ENCODE data around the gene ASS1.
A peak's percentile ranks its signal among the peaks of the same experiment; 100 is the strongest.

Gene ASS1

GRCh38 chr9:130450344-130451003, 5.7 kb downstream of the ASS1 start:
- TF ChIP-seq CTCF (conservative IDR thresholded peaks at IDR 0.05; ENCODE audit: low read depth, low read length) = no peak
- no peak for DNase-seq (ENCODE audit: low read depth)
- H3K4me3 ChIP-seq (ENCODE audit: low read depth, low read length) = no peak overlapping the region

GRCh38 chr9:130451004-130451390, 6.2 kb downstream of the ASS1 start:
- no peak for DNase-seq (ENCODE audit: low read depth)
- no peak for TF ChIP-seq CTCF (conservative IDR thresholded peaks at IDR 0.05; ENCODE audit: low read depth, low read length)
- no peak overlapping the region for H3K4me3 ChIP-seq (ENCODE audit: low read depth, low read length)

- peak; percentile 70 for TF ChIP-seq CTCF (conservative IDR thresholded peaks at IDR 0.05; ENCODE audit: low read depth, low read length)
- H3K4me3 ChIP-seq (ENCODE audit: low read depth, low read length) = no peak overlapping the region
- peak; percentile 99 for DNase-seq (ENCODE audit: low read depth)
Measured at GRCh38 chr9:130451509-130452388, 7.0 kb downstream of the ASS1 start.

- no peak overlapping the region for H3K4me3 ChIP-seq (ENCODE audit: low read depth, low read length)
- no peak for TF ChIP-seq CTCF (conservative IDR thresholded peaks at IDR 0.05; ENCODE audit: low read depth, low read length)
Measured at GRCh38 chr9:130452835-130453234, 8.1 kb downstream of the ASS1 start.

GRCh38 chr9:130453487-130453886, 8.7 kb downstream of the ASS1 start:
- H3K4me3 ChIP-seq (ENCODE audit: low read depth, low read length) = no peak overlapping the region
- DNase-seq (ENCODE audit: low read depth) = peak; percentile 73
- no peak for TF ChIP-seq CTCF (conservative IDR thresholded peaks at IDR 0.05; ENCODE audit: low read depth, low read length)

More at GRCh38 chr9:130452835-130453234, 8.1 kb downstream of the ASS1 start:
- DNase-seq (ENCODE audit: low read depth) = no peak

- no peak overlapping the region for H3K4me3 ChIP-seq (ENCODE audit: low read depth, low read length)
- DNase-seq (ENCODE audit: low read depth) = no peak
- no peak for TF ChIP-seq CTCF (conservative IDR thresholded peaks at IDR 0.05; ENCODE audit: low read depth, low read length)
Measured at GRCh38 chr9:130454096-130454811, 9.5 kb downstream of the ASS1 start.

Data from choroid plexus epithelial cell (primary cell).